ENCODE measurements around the gene AFMID. TPM values are rescaled to one million over a fixed set of nuclear protein-coding genes. Genes with fewer than 3 reads are reported as not detected.

AFMID gene
- total RNA-seq, 1 donor from 2014 or later = 25.5 TPM

GRCh38 chr17:78248051-78248914 lies 61.1 kb downstream of the AFMID start:
- Mint-ChIP-seq H3K9me3 (ENCODE audit: low read depth) (peaks cover 4% of the 10 kb centered on the region), H3K4me1 (ENCODE audit: low read depth) (peaks cover 6% of the 10 kb centered on the region), H3K4me3 (ENCODE audit: unreplicated experiment) (no peak overlapping the region), H3K36me3 (ENCODE audit: low read depth) (peaks cover 2% of the 10 kb centered on the region), H3K27ac (ENCODE audit: unreplicated experiment) (no peak overlapping the region), H3K27me3 (ENCODE audit: low read depth) (no peaks in the 10 kb centered on the region)
- no peak for TF ChIP-seq CTCF (IDR thresholded peaks at IDR 0.05)
- DNase-seq (ENCODE audit: low spot score) = no peak

- peaks cover 4% of the 10 kb centered on the region for H3K9me3 Mint-ChIP-seq (ENCODE audit: low read depth)
- H3K27ac Mint-ChIP-seq (ENCODE audit: unreplicated experiment) = no peak overlapping the region
- H3K4me3 Mint-ChIP-seq (ENCODE audit: unreplicated experiment) = no peak overlapping the region
- H3K4me1 Mint-ChIP-seq (ENCODE audit: low read depth) = peaks cover 9% of the 10 kb centered on the region
- no peaks in the 10 kb centered on the region for H3K27me3 Mint-ChIP-seq (ENCODE audit: low read depth)
- H3K36me3 Mint-ChIP-seq (ENCODE audit: low read depth) = peaks cover 2% of the 10 kb centered on the region
- DNase-seq (ENCODE audit: low spot score) = no peak
- TF ChIP-seq CTCF (IDR thresholded peaks at IDR 0.05) = no peak
Measured at GRCh38 chr17:78249074-78249817, 62.1 kb downstream of the AFMID start.

GRCh38 chr17:78249818-78250806 lies 63.0 kb downstream of the AFMID start:
- H3K4me3 Mint-ChIP-seq (ENCODE audit: unreplicated experiment) = no peak overlapping the region

GRCh38 chr17:78250891-78251772 lies 64.0 kb downstream of the AFMID start:
- Mint-ChIP-seq H3K27me3 (ENCODE audit: low read depth) (no peaks in the 10 kb centered on the region), H3K4me1 (ENCODE audit: low read depth) (peaks cover 12% of the 10 kb centered on the region), H3K4me3 (ENCODE audit: unreplicated experiment) (no peak overlapping the region), H3K36me3 (ENCODE audit: low read depth) (no peaks in the 10 kb centered on the region), H3K9me3 (ENCODE audit: low read depth) (no peaks in the 10 kb centered on the region), H3K27ac (ENCODE audit: unreplicated experiment) (no peak overlapping the region)
- DNase-seq (ENCODE audit: low spot score) = peak; percentile 91
- TF ChIP-seq CTCF (IDR thresholded peaks at IDR 0.05) = peak; percentile 100

More at GRCh38 chr17:78249818-78250806, 63.0 kb downstream of the AFMID start:
- TF ChIP-seq CTCF (IDR thresholded peaks at IDR 0.05) = no peak
- no peak overlapping the region for H3K27ac Mint-ChIP-seq (ENCODE audit: unreplicated experiment)
- peaks cover 12% of the 10 kb centered on the region for H3K4me1 Mint-ChIP-seq (ENCODE audit: low read depth)
- peaks cover 2% of the 10 kb centered on the region for H3K36me3 Mint-ChIP-seq (ENCODE audit: low read depth)
- peaks cover 4% of the 10 kb centered on the region for H3K9me3 Mint-ChIP-seq (ENCODE audit: low read depth)
- peak; percentile 79 for DNase-seq (ENCODE audit: low spot score)
- H3K27me3 Mint-ChIP-seq (ENCODE audit: low read depth) = no peaks in the 10 kb centered on the region
